ENCODE results near the gene SRP72. TPM values are rescaled to one million over a fixed set of nuclear protein-coding genes. Genes with fewer than 3 reads are reported as not detected.

The SRP72 gene
- total RNA-seq, 1 experiment from 2014 or later = 138 TPM

GRCh38 chr4:56424697-56425514 lies 42.5 kb upstream of the SRP72 start:
- H3K27ac Mint-ChIP-seq = peak overlapping the region; percentile 75; the same call in 1 of the 2 replicates
- no peak for ATAC-seq
- H3K4me1 Mint-ChIP-seq = peaks cover 40% of the 10 kb centered on the region
- no peak for DNase-seq (ENCODE audit: low spot score)
- H3K27me3 Mint-ChIP-seq (ENCODE audit: low read depth) = no peaks in the 10 kb centered on the region
- ChIA-PET POLR2A (interaction anchor here (0.6 to 2.6 kb wide), 4 partner anchors 9 to 48 kb away, joined by 3 to 23 read pairs (median 6); partner anchors contain the start of genes AASDH, PAICS and PPAT), CTCF (interaction anchor here (0.7 to 2.7 kb wide), 7 partner anchors 9 to 38 kb away, joined by 3 to 16 read pairs (median 4); partner anchors contain the start of genes AASDH, PAICS and PPAT)
- TF ChIP-seq CTCF (IDR thresholded peaks at IDR 0.05) (peak; percentile 39; the same call in 1 of the 2 replicates), RORB (CRISPR knock-in tag; IDR thresholded peaks at IDR 0.05) (no peak)
- peaks cover 31% of the 10 kb centered on the region for H3K36me3 Mint-ChIP-seq
- peaks cover 20% of the 10 kb centered on the region for H3K9me3 Mint-ChIP-seq
- peak overlapping the region; percentile 49; the same call in 1 of the 2 replicates for H3K4me3 Mint-ChIP-seq

GRCh38 chr4:56425518-56425917 lies 41.9 kb upstream of the SRP72 start:
- CTCF ChIA-PET = interaction anchor here (0.7 to 2.7 kb wide), 7 partner anchors 10 to 38 kb away, joined by 3 to 16 read pairs (median 4); partner anchors contain the start of genes AASDH, PAICS and PPAT
- H3K36me3 Mint-ChIP-seq = peaks cover 28% of the 10 kb centered on the region
- H3K27me3 Mint-ChIP-seq (ENCODE audit: low read depth) = no peaks in the 10 kb centered on the region
- H3K9me3 Mint-ChIP-seq = peaks cover 20% of the 10 kb centered on the region
- TF ChIP-seq ZSCAN18 (CRISPR knock-in tag; IDR thresholded peaks at IDR 0.05) = 0 out of 2 replicates have a peak, but pooled peaks have one; percentile 42
- TF ChIP-seq, protein P1, sequence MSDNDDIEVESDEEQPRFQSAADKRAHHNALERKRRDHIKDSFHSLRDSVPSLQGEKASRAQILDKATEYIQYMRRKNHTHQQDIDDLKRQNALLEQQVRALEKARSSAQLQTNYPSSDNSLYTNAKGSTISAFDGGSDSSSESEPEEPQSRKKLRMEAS (CRISPR knock-in tag; IDR thresholded peaks at IDR 0.05) = peak; percentile 36; the same call in 1 of the 2 replicates
- TF ChIP-seq, protein P2, sequence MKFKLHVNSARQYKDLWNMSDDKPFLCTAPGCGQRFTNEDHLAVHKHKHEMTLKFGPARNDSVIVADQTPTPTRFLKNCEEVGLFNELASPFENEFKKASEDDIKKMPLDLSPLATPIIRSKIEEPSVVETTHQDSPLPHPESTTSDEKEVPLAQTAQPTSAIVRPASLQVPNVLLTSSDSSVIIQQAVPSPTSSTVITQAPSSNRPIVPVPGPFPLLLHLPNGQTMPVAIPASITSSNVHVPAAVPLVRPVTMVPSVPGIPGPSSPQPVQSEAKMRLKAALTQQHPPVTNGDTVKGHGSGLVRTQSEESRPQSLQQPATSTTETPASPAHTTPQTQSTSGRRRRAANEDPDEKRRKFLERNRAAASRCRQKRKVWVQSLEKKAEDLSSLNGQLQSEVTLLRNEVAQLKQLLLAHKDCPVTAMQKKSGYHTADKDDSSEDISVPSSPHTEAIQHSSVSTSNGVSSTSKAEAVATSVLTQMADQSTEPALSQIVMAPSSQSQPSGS (CRISPR knock-in tag; IDR thresholded peaks at IDR 0.05; ENCODE audit: borderline replicate concordance, low read depth) = no peak
- TF ChIP-seq, protein P3, sequence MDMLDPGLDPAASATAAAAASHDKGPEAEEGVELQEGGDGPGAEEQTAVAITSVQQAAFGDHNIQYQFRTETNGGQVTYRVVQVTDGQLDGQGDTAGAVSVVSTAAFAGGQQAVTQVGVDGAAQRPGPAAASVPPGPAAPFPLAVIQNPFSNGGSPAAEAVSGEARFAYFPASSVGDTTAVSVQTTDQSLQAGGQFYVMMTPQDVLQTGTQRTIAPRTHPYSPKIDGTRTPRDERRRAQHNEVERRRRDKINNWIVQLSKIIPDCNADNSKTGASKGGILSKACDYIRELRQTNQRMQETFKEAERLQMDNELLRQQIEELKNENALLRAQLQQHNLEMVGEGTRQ (CRISPR knock-in tag; IDR thresholded peaks at IDR 0.05) = peak; percentile 65
- 0 out of 2 replicates have a peak, but pooled peaks have one; percentile 35 for TF ChIP-seq ZNF423 (CRISPR knock-in tag; IDR thresholded peaks at IDR 0.05)
- TF ChIP-seq USF1 (CRISPR knock-in tag; IDR thresholded peaks at IDR 0.05) = peak; percentile 56; the same call in 1 of the 2 replicates
- peaks cover 40% of the 10 kb centered on the region for H3K4me1 Mint-ChIP-seq
- peak overlapping the region; percentile 49 for H3K4me3 Mint-ChIP-seq
- H3K27ac Mint-ChIP-seq = peak overlapping the region; percentile 93
- DNase-seq (ENCODE audit: low spot score) (no peak), ATAC-seq (peak; percentile 99)
- POLR2A ChIA-PET = interaction anchor here (0.5 to 2.6 kb wide), 5 partner anchors 9 to 48 kb away, joined by 3 to 23 read pairs (median 5); partner anchors contain the start of genes AASDH, PAICS and PPAT

- ATAC-seq (no peak), DNase-seq (ENCODE audit: low spot score) (no peak)
- Mint-ChIP-seq H3K4me3 (no peak overlapping the region), H3K36me3 (peaks cover 21% of the 10 kb centered on the region), H3K9me3 (peaks cover 14% of the 10 kb centered on the region), H3K4me1 (peaks cover 46% of the 10 kb centered on the region), H3K27me3 (ENCODE audit: low read depth) (no peaks in the 10 kb centered on the region), H3K27ac (peak overlapping the region; percentile 93)
- CTCF ChIA-PET = interaction anchor here (2.7 kb wide), 1 partner anchor 16 kb away, joined by 9 read pairs; no protein-coding TSS in a partner anchor
- POLR2A ChIA-PET = interaction anchor here (1.1 to 2.6 kb wide), 3 partner anchors 8 to 39 kb away, joined by 5 to 23 read pairs (median 8); partner anchors contain the start of genes AASDH, PAICS and PPAT
- TF ChIP-seq MXD4 (CRISPR knock-in tag; IDR thresholded peaks at IDR 0.05; ENCODE audit: borderline replicate concordance) = no peak
- TF ChIP-seq, protein P4, sequence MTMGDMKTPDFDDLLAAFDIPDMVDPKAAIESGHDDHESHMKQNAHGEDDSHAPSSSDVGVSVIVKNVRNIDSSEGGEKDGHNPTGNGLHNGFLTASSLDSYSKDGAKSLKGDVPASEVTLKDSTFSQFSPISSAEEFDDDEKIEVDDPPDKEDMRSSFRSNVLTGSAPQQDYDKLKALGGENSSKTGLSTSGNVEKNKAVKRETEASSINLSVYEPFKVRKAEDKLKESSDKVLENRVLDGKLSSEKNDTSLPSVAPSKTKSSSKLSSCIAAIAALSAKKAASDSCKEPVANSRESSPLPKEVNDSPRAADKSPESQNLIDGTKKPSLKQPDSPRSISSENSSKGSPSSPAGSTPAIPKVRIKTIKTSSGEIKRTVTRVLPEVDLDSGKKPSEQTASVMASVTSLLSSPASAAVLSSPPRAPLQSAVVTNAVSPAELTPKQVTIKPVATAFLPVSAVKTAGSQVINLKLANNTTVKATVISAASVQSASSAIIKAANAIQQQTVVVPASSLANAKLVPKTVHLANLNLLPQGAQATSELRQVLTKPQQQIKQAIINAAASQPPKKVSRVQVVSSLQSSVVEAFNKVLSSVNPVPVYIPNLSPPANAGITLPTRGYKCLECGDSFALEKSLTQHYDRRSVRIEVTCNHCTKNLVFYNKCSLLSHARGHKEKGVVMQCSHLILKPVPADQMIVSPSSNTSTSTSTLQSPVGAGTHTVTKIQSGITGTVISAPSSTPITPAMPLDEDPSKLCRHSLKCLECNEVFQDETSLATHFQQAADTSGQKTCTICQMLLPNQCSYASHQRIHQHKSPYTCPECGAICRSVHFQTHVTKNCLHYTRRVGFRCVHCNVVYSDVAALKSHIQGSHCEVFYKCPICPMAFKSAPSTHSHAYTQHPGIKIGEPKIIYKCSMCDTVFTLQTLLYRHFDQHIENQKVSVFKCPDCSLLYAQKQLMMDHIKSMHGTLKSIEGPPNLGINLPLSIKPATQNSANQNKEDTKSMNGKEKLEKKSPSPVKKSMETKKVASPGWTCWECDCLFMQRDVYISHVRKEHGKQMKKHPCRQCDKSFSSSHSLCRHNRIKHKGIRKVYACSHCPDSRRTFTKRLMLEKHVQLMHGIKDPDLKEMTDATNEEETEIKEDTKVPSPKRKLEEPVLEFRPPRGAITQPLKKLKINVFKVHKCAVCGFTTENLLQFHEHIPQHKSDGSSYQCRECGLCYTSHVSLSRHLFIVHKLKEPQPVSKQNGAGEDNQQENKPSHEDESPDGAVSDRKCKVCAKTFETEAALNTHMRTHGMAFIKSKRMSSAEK (CRISPR knock-in tag; IDR thresholded peaks at IDR 0.05; ENCODE audit: borderline replicate concordance) = no peak
- TF ChIP-seq CREB1 (CRISPR knock-in tag; IDR thresholded peaks at IDR 0.05) = no peak
- TF ChIP-seq AR (CRISPR knock-in tag; IDR thresholded peaks at IDR 0.05) = no peak
- TF ChIP-seq NR1H2 (CRISPR knock-in tag; IDR thresholded peaks at IDR 0.05) = no peak
- TF ChIP-seq SP1 (CRISPR knock-in tag; conservative IDR thresholded peaks at IDR 0.05) = no peak
These were observed 41.1 kb upstream of the SRP72 start for GRCh38 chr4:56426273-56426672.

All from WTC11 (cell line).